ENCODE data around the gene INMT. TPM values are rescaled to one million over a fixed set of nuclear protein-coding genes. Genes with fewer than 3 reads are reported as not detected.

INMT gene
- total RNA-seq, 4 donors from 2014 or later, result 113 to 192 (median 174) TPM

- no peak overlapping the region for H3K4me3 ChIP-seq
- WGBS, result 81% methylated on average over 6 of the region's 6 CpGs
- H3K27ac ChIP-seq (replicated peaks in 1 of 4), result no peak overlapping the region
- H3K36me3 ChIP-seq, result no peaks in the 10 kb centered on the region
- DNase-seq (ENCODE audit: extremely low spot score), result no peak
- H3K4me1 ChIP-seq, result peaks cover 0 to 4% (median 2%) of the 10 kb centered on the region in 4 donors
- H3K9me3 ChIP-seq, result no peaks in the 10 kb centered on the region
- intact Hi-C loops (cut with DNase I), result no loop called here
- TF ChIP-seq, protein P1, sequence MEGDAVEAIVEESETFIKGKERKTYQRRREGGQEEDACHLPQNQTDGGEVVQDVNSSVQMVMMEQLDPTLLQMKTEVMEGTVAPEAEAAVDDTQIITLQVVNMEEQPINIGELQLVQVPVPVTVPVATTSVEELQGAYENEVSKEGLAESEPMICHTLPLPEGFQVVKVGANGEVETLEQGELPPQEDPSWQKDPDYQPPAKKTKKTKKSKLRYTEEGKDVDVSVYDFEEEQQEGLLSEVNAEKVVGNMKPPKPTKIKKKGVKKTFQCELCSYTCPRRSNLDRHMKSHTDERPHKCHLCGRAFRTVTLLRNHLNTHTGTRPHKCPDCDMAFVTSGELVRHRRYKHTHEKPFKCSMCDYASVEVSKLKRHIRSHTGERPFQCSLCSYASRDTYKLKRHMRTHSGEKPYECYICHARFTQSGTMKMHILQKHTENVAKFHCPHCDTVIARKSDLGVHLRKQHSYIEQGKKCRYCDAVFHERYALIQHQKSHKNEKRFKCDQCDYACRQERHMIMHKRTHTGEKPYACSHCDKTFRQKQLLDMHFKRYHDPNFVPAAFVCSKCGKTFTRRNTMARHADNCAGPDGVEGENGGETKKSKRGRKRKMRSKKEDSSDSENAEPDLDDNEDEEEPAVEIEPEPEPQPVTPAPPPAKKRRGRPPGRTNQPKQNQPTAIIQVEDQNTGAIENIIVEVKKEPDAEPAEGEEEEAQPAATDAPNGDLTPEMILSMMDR (IDR thresholded peaks at IDR 0.05), result no peak
- TF ChIP-seq POLR2A (IDR thresholded peaks at IDR 0.05; ENCODE audit: low read depth), result no peak
- no peak for TF ChIP-seq POLR2AphosphoS5 (IDR thresholded peaks at IDR 0.05)
- TF ChIP-seq EP300 (IDR thresholded peaks at IDR 0.05), result no peak
- peaks cover 0 to 10% (median 0%) of the 10 kb centered on the region in 4 donors for H3K27me3 ChIP-seq
These were observed 23.3 kb upstream of the INMT start for GRCh38 chr7:30728591-30729100.

DNA sequence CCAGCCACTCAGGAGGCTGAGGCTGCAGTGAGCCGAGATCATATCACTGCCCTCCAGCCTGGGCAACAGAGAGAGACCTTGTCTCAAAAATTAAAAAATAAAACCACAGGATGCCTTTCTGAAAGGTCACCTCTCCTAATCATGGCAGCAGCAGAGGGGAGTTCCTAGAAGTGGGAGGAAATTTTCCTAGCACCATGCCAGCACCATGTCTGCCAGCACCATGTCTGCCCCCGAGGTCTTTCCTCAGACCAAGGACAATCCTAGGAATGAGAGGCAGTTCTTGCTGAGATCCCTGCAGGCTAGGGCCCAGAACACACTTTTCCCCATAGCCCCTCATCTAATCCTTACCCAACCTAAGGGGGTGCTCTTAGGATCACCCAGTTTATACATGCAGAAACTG, 22.3 kb upstream of the INMT start:
- H3K27me3 ChIP-seq, result peaks cover 0 to 6% (median 0%) of the 10 kb centered on the region in 4 donors
- H3K36me3 ChIP-seq, result no peaks in the 10 kb centered on the region
- H3K4me1 ChIP-seq, result peaks cover 0 to 4% (median 2%) of the 10 kb centered on the region in 4 donors
- intact Hi-C loops (cut with DNase I), result loop anchor here (10.0 kb wide), 1 partner anchor 105 kb away; no protein-coding TSS in a partner anchor
- no peak overlapping the region for H3K4me3 ChIP-seq
- no peaks in the 10 kb centered on the region for H3K9me3 ChIP-seq
- H3K27ac ChIP-seq (replicated peaks in 1 of 4), result no peak overlapping the region
- 29% methylated on average over 2 of the region's 2 CpGs for WGBS
- no peak for TF ChIP-seq EP300 (IDR thresholded peaks at IDR 0.05)
- TF ChIP-seq POLR2AphosphoS5 (IDR thresholded peaks at IDR 0.05), result no peak
- TF ChIP-seq, protein P1 (IDR thresholded peaks at IDR 0.05), result no peak
- TF ChIP-seq POLR2A (IDR thresholded peaks at IDR 0.05; ENCODE audit: low read depth), result no peak
- DNase-seq (ENCODE audit: extremely low spot score), result no peak

GRCh38 chr7:30730097-30730496, 21.8 kb upstream of the INMT start:
- H3K27me3 ChIP-seq, result peaks cover 0 to 6% (median 0%) of the 10 kb centered on the region in 4 donors
- H3K4me1 ChIP-seq, result peaks cover 0 to 4% (median 2%) of the 10 kb centered on the region in 4 donors
- intact Hi-C loops (cut with DNase I), result loop anchor here (10.0 kb wide), 1 partner anchor 105 kb away; no protein-coding TSS in a partner anchor
- 100% methylated on average over 2 of the region's 2 CpGs for WGBS
- no peaks in the 10 kb centered on the region for H3K36me3 ChIP-seq
- no peak for DNase-seq (ENCODE audit: extremely low spot score)
- H3K4me3 ChIP-seq, result no peak overlapping the region
- no peaks in the 10 kb centered on the region for H3K9me3 ChIP-seq
- H3K27ac ChIP-seq (replicated peaks in 1 of 4), result no peak overlapping the region
- no peak for TF ChIP-seq POLR2AphosphoS5 (IDR thresholded peaks at IDR 0.05)
- no peak for TF ChIP-seq EP300 (IDR thresholded peaks at IDR 0.05)
- TF ChIP-seq, protein P1 (IDR thresholded peaks at IDR 0.05), result no peak
- no peak for TF ChIP-seq POLR2A (IDR thresholded peaks at IDR 0.05; ENCODE audit: low read depth)

- Histone ChIP-seq H3K4me3 (no peak overlapping the region), H3K4me1 (peaks cover 0 to 4% (median 0%) of the 10 kb centered on the region in 4 donors), H3K27ac (replicated peaks in 1 of 4) (no peak overlapping the region), H3K9me3 (no peaks in the 10 kb centered on the region), H3K27me3 (peaks cover 0 to 6% (median 0%) of the 10 kb centered on the region in 4 donors), H3K36me3 (no peaks in the 10 kb centered on the region)
- no peak for DNase-seq (ENCODE audit: extremely low spot score)
- TF ChIP-seq, protein P1 (IDR thresholded peaks at IDR 0.05), result no peak
- TF ChIP-seq EP300 (IDR thresholded peaks at IDR 0.05), result no peak
- TF ChIP-seq POLR2AphosphoS5 (IDR thresholded peaks at IDR 0.05), result no peak
- TF ChIP-seq POLR2A (IDR thresholded peaks at IDR 0.05; ENCODE audit: low read depth), result no peak
- WGBS, result 81% methylated on average over 4 of the region's 4 CpGs
- intact Hi-C loops (cut with DNase I), result loop anchor here (10.0 kb wide), 1 partner anchor 106 kb away; no protein-coding TSS in a partner anchor
These were observed 20.9 kb upstream of the INMT start for GRCh38 chr7:30730996-30731395.
